CD4-positive, alpha-beta memory T cell (primary cell): ENCODE data around the gene AGRP. TPM values are rescaled to one million over a fixed set of nuclear protein-coding genes. Genes with fewer than 3 reads are reported as not detected.
A peak's percentile ranks its signal among the peaks of the same experiment; 100 is the strongest.

Experiments
- CTCF ChIA-PET: fragments of 350-600 bp; sonication (Branson Sonifier 250); formaldehyde crosslinking; loops from one replicate; lab custom pipeline; 2021; ENCODE audit warnings: inconsistent platforms; ENCODE audit not compliant: partially characterized antibody; lab: Charles Lee
- POLR2A ChIA-PET: fragments of 350-600 bp; sonication (Branson Sonifier 250); formaldehyde crosslinking; loops from one replicate; lab custom pipeline; 2021; ENCODE audit not compliant: partially characterized antibody; lab: Charles Lee
- DNase-seq, 5 donors: peaks; one replicate each; pipeline versions ENCODE4 v3.0.0 to v3.0.0-alpha.2; 2020 to 2022; ENCODE audit warnings: mixed read lengths in 1 of 5
- H3K27ac ChIP-seq: one replicate; pipeline ENCODE4 v1.7.0; 2013; ENCODE audit warnings: low read depth, low read length
- H3K27me3 ChIP-seq: 2 replicates; pipeline ENCODE4 v1.7.0; 2013; ENCODE audit warnings: mild to moderate bottlenecking, low read length, moderate library complexity; ENCODE audit not compliant: insufficient read depth
- H3K36me3 ChIP-seq: 2 replicates; pipeline ENCODE4 v1.7.0; 2013; ENCODE audit warnings: mild to moderate bottlenecking, low read length, moderate library complexity; ENCODE audit not compliant: insufficient read depth
- H3K4me1 ChIP-seq: 2 replicates; pipeline ENCODE4 v1.7.0; 2013; ENCODE audit warnings: mild to moderate bottlenecking, low read length, moderate library complexity; ENCODE audit not compliant: insufficient read depth
- H3K4me3 ChIP-seq, 2 donors: one replicate each; pipeline ENCODE4 v1.7.0; 2013; ENCODE audit warnings: low read length in 2 of 2, mild to moderate bottlenecking in 1 of 2
- H3K9me3 ChIP-seq, 2 donors: one replicate each; pipeline ENCODE4 v1.7.0; 2013; ENCODE audit warnings: low read length in 2 of 2, control low read depth in 1 of 2; ENCODE audit not compliant: control insufficient read depth in 1 of 2
- H3K27ac Mint-ChIP-seq, 7 donors: one replicate each; pipeline ENCODE4 v1.8.0; 2020 to 2021; ENCODE audit warnings: mixed read lengths in 7 of 7, mild to moderate bottlenecking in 6 of 7, inconsistent platforms in 3 of 7, moderate library complexity in 3 of 7
- H3K27me3 Mint-ChIP-seq, 2 donors: one replicate each; pipeline ENCODE4 v1.8.0; 2020 to 2021; ENCODE audit warnings: mixed read lengths in 2 of 2
- H3K36me3 Mint-ChIP-seq, 2 donors: one replicate each; pipeline ENCODE4 v1.8.0; 2020 to 2021; ENCODE audit warnings: mixed read lengths in 2 of 2, inconsistent platforms in 1 of 2, mild to moderate bottlenecking in 1 of 2
- H3K4me1 Mint-ChIP-seq, 4 donors: one replicate each; pipeline ENCODE4 v1.8.0; 2020 to 2021; ENCODE audit warnings: mixed read lengths in 4 of 4, mild to moderate bottlenecking in 1 of 4
- H3K4me3 Mint-ChIP-seq, 8 donors: one replicate each; pipeline ENCODE4 v1.8.0; 2020 to 2021; ENCODE audit warnings: mixed read lengths in 8 of 8, mild to moderate bottlenecking in 7 of 8, moderate library complexity in 6 of 8, inconsistent platforms in 3 of 8
- H3K9me3 Mint-ChIP-seq, 8 donors: one replicate each; pipeline ENCODE4 v1.8.0; 2020 to 2021; ENCODE audit warnings: mixed read lengths in 8 of 8, mild to moderate bottlenecking in 5 of 8, inconsistent platforms in 3 of 8, moderate library complexity in 1 of 8
- intact Hi-C: fragments of 100-400 bp; cut with micrococcal nuclease; formaldehyde crosslinking; loops from one replicate; pipeline ENCODE4 v1.15.1; 2023
- polyA plus RNA-seq, 2 donors: library from polyadenylated mRNA; unstranded; fragments of 300-500 nt; fragmentation: Illumina TruSeq; gene quantifications; one replicate each; pipeline ENCODE4 v1.2.3, GENCODE V29; 2021
- total RNA-seq, 2 experiments: library from RNA; stranded (reverse); gene quantifications; one replicate each; pipeline ENCODE4 v1.2.3, GENCODE V29; 2021

AGRP gene
- total and polyA plus RNA-seq, 4 experiments from 2014 or later: not detected

DNA sequence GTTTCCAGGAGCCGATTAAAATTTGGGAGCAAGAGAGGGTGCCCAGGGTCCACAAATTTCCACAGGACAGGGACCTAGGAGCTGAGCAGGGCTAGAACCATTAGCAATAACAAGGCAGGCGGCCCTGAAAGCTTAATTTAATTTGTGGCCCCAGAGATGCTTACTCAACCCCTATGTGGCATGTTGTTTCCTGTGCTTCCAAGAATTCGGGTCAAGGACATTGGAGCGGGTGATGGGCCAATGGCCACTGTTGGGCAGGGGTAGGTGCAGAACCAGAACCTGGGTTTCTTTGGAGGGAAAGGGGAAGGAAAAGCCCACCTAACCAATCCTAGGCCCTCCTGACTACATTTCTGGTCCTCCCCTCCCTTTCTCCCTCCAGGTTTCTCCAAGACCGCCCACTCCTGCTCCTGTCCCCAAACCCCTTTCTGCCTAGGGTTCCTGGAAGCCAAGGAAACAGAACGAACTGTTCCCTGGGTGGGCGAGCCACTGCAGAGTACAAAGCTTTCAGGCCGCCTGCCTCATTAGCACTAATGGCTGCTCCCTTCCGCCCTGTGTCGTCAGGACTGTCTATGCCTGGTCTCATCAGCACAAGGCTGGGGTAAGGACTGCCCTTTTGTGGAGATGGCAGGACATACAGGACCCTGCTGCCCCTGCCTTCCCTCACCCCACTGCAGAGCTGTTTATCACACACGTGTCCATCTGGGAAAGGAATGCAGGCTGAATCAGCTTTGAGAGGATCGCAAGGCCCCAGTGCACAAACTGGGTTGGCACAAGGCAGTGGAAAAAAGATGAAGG lies 581 bp upstream of the AGRP start:
- Histone ChIP-seq H3K4me1 (peaks cover 35% of the 10 kb centered on the region), H3K27me3 (no peaks in the 10 kb centered on the region), H3K36me3 (peaks cover 20% of the 10 kb centered on the region), H3K27ac (no peak overlapping the region), H3K4me3 (no peak overlapping the region), H3K9me3 (no peaks in the 10 kb centered on the region)
- no peaks in the 10 kb centered on the region for H3K9me3 Mint-ChIP-seq
- H3K4me1 Mint-ChIP-seq: peaks cover 10 to 41% (median 27%) of the 10 kb centered on the region in 4 donors
- CTCF ChIA-PET: interaction anchor here (1.6 to 25.6 kb wide), 3 partner anchors 10 to 33 kb away, joined by 4 to 712 read pairs (median 14); no protein-coding TSS in a partner anchor
- POLR2A ChIA-PET: interaction anchor here (1.5 kb wide), 1 partner anchor 161 kb away, joined by 4 read pairs; the partner anchor contains the start of gene CARMIL2
- DNase-seq: no peak
- H3K36me3 Mint-ChIP-seq: peaks cover 0 to 29% of the 10 kb centered on the region in 2 donors
- H3K27ac Mint-ChIP-seq: peak overlapping the region in 6 of 7 donors; percentile 7 to 84 (median 50)
- peak overlapping the region in 1 of 8 donors; percentile 35 for H3K4me3 Mint-ChIP-seq
- no peaks in the 10 kb centered on the region for H3K27me3 Mint-ChIP-seq
- intact Hi-C loops: no loop called here

DNA sequence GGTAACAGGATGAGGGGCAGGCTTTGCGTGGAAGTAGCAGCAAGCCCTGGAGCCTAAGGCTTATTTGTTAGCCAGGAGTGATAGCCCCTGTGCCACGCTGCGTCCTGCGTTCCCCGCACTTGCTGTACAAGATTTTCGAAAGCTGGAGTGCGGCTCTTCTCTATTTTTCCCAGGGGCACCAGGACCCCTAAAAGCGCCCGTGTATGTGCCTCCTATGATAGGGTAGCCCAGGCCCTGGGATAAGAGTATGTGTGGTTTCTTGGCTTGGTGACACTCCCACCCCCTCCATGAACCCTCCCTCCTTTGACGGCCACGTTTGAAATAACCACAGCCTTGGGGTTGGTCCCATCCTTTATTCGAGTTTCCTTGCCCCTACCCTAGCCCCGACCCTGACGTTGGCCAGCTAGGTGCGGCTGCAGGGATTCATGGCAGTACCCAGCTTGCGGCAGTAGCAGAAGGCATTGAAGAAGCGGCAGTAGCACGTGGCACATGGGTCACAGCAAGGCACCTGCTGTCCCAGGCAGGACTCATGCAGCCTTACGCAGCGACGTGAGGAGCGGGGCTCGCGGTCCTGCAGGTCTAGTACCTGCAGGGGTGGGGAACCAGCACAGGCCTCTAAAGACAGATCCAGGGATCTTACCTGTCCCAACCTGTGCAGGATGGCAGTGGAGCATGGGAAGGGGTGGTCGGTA lies 968 bp downstream of the AGRP start:
- Mint-ChIP-seq H3K4me3 (peak overlapping the region; percentile 94 to 100 (median 99)), H3K4me1 (peaks cover 18 to 57% (median 38%) of the 10 kb centered on the region in 4 donors), H3K9me3 (no peaks in the 10 kb centered on the region), H3K27ac (peak overlapping the region; percentile 68 to 100 (median 98)), H3K36me3 (peaks cover 0 to 24% of the 10 kb centered on the region in 2 donors), H3K27me3 (no peaks in the 10 kb centered on the region)
- DNase-seq: no peak
- Histone ChIP-seq H3K27ac (peak overlapping the region; percentile 99), H3K9me3 (no peaks in the 10 kb centered on the region), H3K27me3 (no peaks in the 10 kb centered on the region), H3K4me3 (peak overlapping the region; percentile 97 to 99), H3K36me3 (peaks cover 20% of the 10 kb centered on the region), H3K4me1 (peaks cover 41% of the 10 kb centered on the region)
- CTCF ChIA-PET: interaction anchor here (0.6 to 25.6 kb wide), 7 partner anchors 9 to 334 kb away, joined by 3 to 712 read pairs (median 7); partner anchors contain the start of genes C16orf86 and ENKD1
- POLR2A ChIA-PET: interaction anchor here (0.6 to 2.9 kb wide), 10 partner anchors 14 to 452 kb away, joined by 3 to 13 read pairs (median 4); partner anchors contain the start of genes C16orf86, CTCF and ENKD1
- intact Hi-C loops: no loop called here

DNA sequence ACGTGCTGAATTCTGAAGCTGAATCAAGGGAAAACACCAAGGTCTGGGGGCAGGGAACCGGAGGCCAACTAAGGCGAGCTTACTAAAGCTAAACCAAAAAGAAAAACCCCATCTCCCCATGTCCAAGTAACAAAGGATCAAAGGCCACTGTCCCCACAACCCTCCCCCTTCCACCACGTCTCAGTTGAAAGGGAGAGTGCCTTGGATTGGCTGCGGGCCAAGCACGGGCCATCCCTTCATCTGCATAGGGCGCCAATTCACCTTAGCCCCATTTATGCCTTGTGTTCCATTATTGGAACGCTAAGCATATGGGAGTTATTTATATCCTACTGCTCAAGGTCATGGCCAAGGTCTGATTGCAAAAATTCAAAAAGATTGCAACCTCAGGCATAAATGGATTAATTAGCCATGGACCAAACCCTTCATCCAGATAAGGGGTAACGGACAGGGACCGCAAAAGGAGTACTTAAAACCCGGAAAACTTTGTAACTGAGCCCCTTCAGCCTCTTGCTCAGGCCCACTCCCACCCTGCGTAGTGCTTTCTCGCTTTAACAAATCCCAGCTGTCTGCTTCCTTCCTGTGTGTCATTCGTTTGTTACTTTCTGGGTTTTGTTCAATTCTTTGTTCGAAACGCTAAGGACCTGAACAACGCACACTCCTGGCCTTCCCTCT lies 1.6 kb downstream of the AGRP start:
- H3K4me3 ChIP-seq: peak overlapping the region; percentile 97 to 99
- H3K27ac ChIP-seq: peak overlapping the region; percentile 99
- peaks cover 43% of the 10 kb centered on the region for H3K4me1 ChIP-seq
- no peaks in the 10 kb centered on the region for H3K27me3 ChIP-seq
- ChIA-PET POLR2A (interaction anchor here (0.7 to 2.9 kb wide), 32 partner anchors 8 to 603 kb away, joined by 3 to 17 read pairs (median 4); partner anchors contain the start of genes ACD, C16orf86, CARMIL2 and CTCF), CTCF (interaction anchor here (0.6 to 25.6 kb wide), 28 partner anchors 10 to 335 kb away, joined by 3 to 712 read pairs (median 4); partner anchors contain the start of genes ACD, C16orf86, CARMIL2 and CTCF)
- peaks cover 22 to 60% (median 39%) of the 10 kb centered on the region in 4 donors for H3K4me1 Mint-ChIP-seq
- peaks cover 0 to 21% of the 10 kb centered on the region in 2 donors for H3K36me3 Mint-ChIP-seq
- H3K27ac Mint-ChIP-seq: peak overlapping the region; percentile 97 to 100 (median 98)
- DNase-seq: peak in 4 of 5 donors; percentile 14 to 24 (median 20)
- H3K27me3 Mint-ChIP-seq: no peaks in the 10 kb centered on the region
- peaks cover 17% of the 10 kb centered on the region for H3K36me3 ChIP-seq
- no peaks in the 10 kb centered on the region for H3K9me3 ChIP-seq
- H3K9me3 Mint-ChIP-seq: no peaks in the 10 kb centered on the region
- intact Hi-C loops: loop anchor here (1.0 to 2.0 kb wide), 6 partner anchors 13 to 325 kb away; partner anchors contain the start of genes ACD, CTCF, MATCAP1 and PARD6A
- H3K4me3 Mint-ChIP-seq: peak overlapping the region; percentile 94 to 100 (median 99)

DNA sequence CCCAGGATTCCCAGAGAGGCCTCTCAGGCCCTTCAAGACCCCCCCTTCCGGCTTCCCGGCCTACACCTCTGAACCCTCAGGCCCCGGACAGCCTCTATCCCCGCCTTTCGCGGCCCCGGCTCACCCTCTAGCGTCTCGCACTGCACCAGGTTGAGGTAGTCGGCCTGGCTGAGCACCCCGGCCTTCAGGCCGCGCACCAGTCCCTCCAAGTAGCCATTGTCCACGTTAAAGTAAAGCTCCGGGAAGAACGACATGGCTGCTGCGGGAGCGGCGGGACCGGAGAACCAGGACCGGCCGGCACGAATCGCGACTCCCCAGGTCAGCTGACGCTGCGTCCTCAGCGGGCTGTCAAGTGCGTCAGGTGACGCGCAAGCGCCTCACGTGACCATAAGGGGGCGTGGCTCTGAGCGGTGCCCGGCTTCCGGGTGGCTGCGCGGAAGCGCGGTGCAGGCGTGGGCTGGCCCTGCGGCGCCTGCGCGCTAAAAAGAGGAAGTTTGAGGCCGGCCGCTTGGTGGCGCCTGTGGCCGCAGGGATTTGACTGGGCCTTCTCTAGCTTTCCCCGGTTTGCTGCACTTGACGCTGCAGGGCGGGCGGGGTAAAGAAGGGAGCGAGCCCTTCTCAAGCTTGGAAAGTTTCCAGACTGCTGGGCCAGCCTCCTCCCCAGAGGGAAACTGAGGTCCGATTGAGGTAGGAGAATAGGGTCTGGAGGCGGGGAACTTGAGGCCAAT lies 2.4 kb downstream of the AGRP start, which contains the start of gene ATP6V0D1:
Gene ATP6V0D1 (minus strand): TSS at position 325 of the 728 bp plus-strand sequence. CDS start 71 bp downstream, at position 254.
- H3K4me1 ChIP-seq: peaks cover 43% of the 10 kb centered on the region
- peak within 1 kb of the TSS; percentile 94 to 100 (median 99) for H3K4me3 Mint-ChIP-seq
- H3K4me1 Mint-ChIP-seq: peaks cover 25 to 65% (median 44%) of the 10 kb centered on the region in 4 donors

DNA sequence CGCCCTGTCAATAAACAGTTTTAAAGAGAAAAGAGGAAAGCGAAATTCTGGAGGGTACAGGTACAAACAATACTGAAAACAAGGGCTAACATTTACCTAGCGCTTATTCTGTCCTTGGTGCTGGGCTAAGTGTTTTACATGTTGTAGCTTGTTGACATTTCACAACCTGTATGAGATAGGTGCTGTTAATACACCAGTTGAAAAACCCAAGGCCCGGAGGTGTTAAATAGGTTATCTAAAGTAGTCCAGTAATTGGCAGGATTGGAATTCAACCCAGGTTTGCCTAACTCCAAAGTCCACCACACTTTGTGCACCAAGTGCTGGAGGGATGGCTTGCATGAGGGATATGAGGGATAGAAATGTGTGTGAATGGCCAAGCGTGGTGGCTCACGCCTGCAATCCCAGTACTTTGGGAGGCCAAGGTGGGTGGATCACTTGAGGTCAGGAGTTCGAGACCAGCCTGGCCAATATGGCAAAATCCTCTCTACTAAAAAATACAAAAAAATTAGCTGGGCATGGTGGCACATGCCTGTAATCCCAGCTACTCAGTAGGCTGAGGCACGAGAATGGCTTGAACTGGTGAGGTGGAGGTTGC lies 5.3 kb downstream of the AGRP start:
- Histone ChIP-seq H3K9me3 (no peaks in the 10 kb centered on the region), H3K36me3 (no peaks in the 10 kb centered on the region), H3K27me3 (no peaks in the 10 kb centered on the region), H3K4me3 (no peak overlapping the region), H3K4me1 (peaks cover 37% of the 10 kb centered on the region), H3K27ac (no peak overlapping the region)
- Mint-ChIP-seq H3K9me3 (no peaks in the 10 kb centered on the region), H3K27ac (peak overlapping the region in 5 of 7 donors; percentile 36 to 98 (median 46)), H3K4me3 (peak overlapping the region in 7 of 8 donors; percentile 3 to 74 (median 40)), H3K36me3 (peaks cover 8 to 26% of the 10 kb centered on the region in 2 donors), H3K4me1 (peaks cover 31 to 75% (median 55%) of the 10 kb centered on the region in 4 donors), H3K27me3 (no peaks in the 10 kb centered on the region)
- POLR2A ChIA-PET: interaction anchor here (0.6 to 1.3 kb wide), 2 partner anchors 43 to 827 kb away, joined by 3 read pairs; no protein-coding TSS in a partner anchor
- CTCF ChIA-PET: interaction anchor here (1.0 to 25.6 kb wide), 2 partner anchors 11 to 39 kb away, joined by 3 to 712 read pairs; no protein-coding TSS in a partner anchor
- intact Hi-C loops: no loop called here
- DNase-seq: no peak

More for the DNA sequence above, 2.4 kb downstream of the AGRP start, which contains the start of gene ATP6V0D1:
- DNase-seq: peak; percentile 97 to 99 (median 98)
- intact Hi-C loops: loop anchor here (1.0 to 2.0 kb wide), 6 partner anchors 14 to 325 kb away; partner anchors contain the start of genes ACD, CTCF, MATCAP1 and PARD6A
- H3K9me3 ChIP-seq: no peaks in the 10 kb centered on the region
- peak within 1 kb of the TSS; percentile 99 for H3K27ac ChIP-seq
- Mint-ChIP-seq H3K27me3 (no peaks in the 10 kb centered on the region), H3K27ac (peak within 1 kb of the TSS; percentile 97 to 100 (median 98)), H3K36me3 (peaks cover 0 to 24% of the 10 kb centered on the region in 2 donors), H3K9me3 (no peaks in the 10 kb centered on the region)
- no peaks in the 10 kb centered on the region for H3K27me3 ChIP-seq
- POLR2A ChIA-PET: interaction anchor here (0.6 to 2.9 kb wide), 33 partner anchors 9 to 604 kb away, joined by 3 to 17 read pairs (median 4); partner anchors contain the start of genes ACD, C16orf86, CARMIL2 and CTCF
- H3K4me3 ChIP-seq: peak within 1 kb of the TSS; percentile 97 to 99
- H3K36me3 ChIP-seq: peaks cover 16% of the 10 kb centered on the region
- CTCF ChIA-PET: interaction anchor here (0.6 to 25.6 kb wide), 29 partner anchors 11 to 365 kb away, joined by 3 to 712 read pairs (median 4); partner anchors contain the start of genes ACD, C16orf86, CARMIL2 and CTCF
